ENCODE measurements around the gene LCE2D.
"Not testable (repeated sequence)": the region's sequence is repeated elsewhere in the genome, so short reads cannot be mapped to it uniquely, and the experiment has no call there.

GRCh38 chr1:152685823-152686222 is 22.6 kb downstream of the LCE2D start, which contains the start of gene LCE2B:
- not testable (repeated sequence) for TF ChIP-seq CTCF, POLR2A (IDR thresholded peaks at IDR 0.05)
